ENCODE measurements around the gene RASAL2.

- no peak for TF ChIP-seq CTCF (conservative IDR thresholded peaks at IDR 0.05 in 1 of 2, IDR thresholded peaks at IDR 0.05 in 1 of 2; ENCODE audit: extremely low read depth in 1 of 2, insufficient read depth in 1 of 2, low read depth in 1 of 2, low read length in 2 of 2)
- TF ChIP-seq EZH2 (IDR thresholded peaks at IDR 0.05; ENCODE audit: borderline replicate concordance, low read length) = no peak
Measured at GRCh38 chr1:178465011-178465410, 371.1 kb downstream of the RASAL2 start.

Data from mammary epithelial cell (primary cell).